HG03558 (cell line): Measurements from ENCODE around the gene LAMB4.

Source experiments
- ATAC-seq: cut with Tn5 transposase; IDR thresholded peaks from one replicate; pipeline ENCODE4 v1.9.1; 2021; ENCODE audit warnings: moderate number of reproducible peaks; ENCODE audit not compliant: unreplicated experiment; ENCODE audit errors: extremely low read depth

The LAMB4 gene

GRCh38 chr7:108083980-108084379, 46.2 kb downstream of the LAMB4 start:
- no peak for ATAC-seq

- no peak for ATAC-seq
Measured at GRCh38 chr7:108079648-108080591, 50.2 kb downstream of the LAMB4 start.

- ATAC-seq = no peak
Measured at GRCh38 chr7:108079276-108079647, 50.9 kb downstream of the LAMB4 start.

GRCh38 chr7:108078691-108079090, 51.5 kb downstream of the LAMB4 start:
- no peak for ATAC-seq

- ATAC-seq = no peak
Measured at GRCh38 chr7:108078211-108078673, 51.9 kb downstream of the LAMB4 start.

GRCh38 chr7:108077709-108078108, 52.5 kb downstream of the LAMB4 start:
- no peak for ATAC-seq

GRCh38 chr7:108076156-108076555, 54.0 kb downstream of the LAMB4 start:
- no peak for ATAC-seq

GRCh38 chr7:108073305-108074070, 56.7 kb downstream of the LAMB4 start:
- no peak for ATAC-seq

GRCh38 chr7:108072739-108073138, 57.4 kb downstream of the LAMB4 start:
- ATAC-seq = no peak

- no peak for ATAC-seq
Measured at GRCh38 chr7:108072116-108072515, 58.0 kb downstream of the LAMB4 start.

GRCh38 chr7:108071551-108071950, 58.6 kb downstream of the LAMB4 start:
- ATAC-seq = no peak

GRCh38 chr7:108069646-108070045, 60.5 kb downstream of the LAMB4 start:
- no peak for ATAC-seq

- no peak for ATAC-seq
Measured at GRCh38 chr7:108067844-108068243, 62.3 kb downstream of the LAMB4 start.

GRCh38 chr7:108066486-108066885, 63.7 kb downstream of the LAMB4 start:
- no peak for ATAC-seq

GRCh38 chr7:108063520-108063933, 66.6 kb downstream of the LAMB4 start:
- no peak for ATAC-seq

GRCh38 chr7:108062250-108063014, 67.7 kb downstream of the LAMB4 start:
- ATAC-seq = no peak

- no peak for ATAC-seq
Measured at GRCh38 chr7:108059526-108059925, 70.6 kb downstream of the LAMB4 start.

- no peak for ATAC-seq
Measured at GRCh38 chr7:108057951-108058481, 72.1 kb downstream of the LAMB4 start.

- no peak for ATAC-seq
Measured at GRCh38 chr7:108055611-108056021, 74.5 kb downstream of the LAMB4 start.

- ATAC-seq = no peak
Measured at GRCh38 chr7:108054537-108054936, 75.6 kb downstream of the LAMB4 start.
